Esophagus squamous epithelium (tissue), 5 donors: Measurements from ENCODE around the gene SZT2. TPM values are rescaled to one million over a fixed set of nuclear protein-coding genes. Genes with fewer than 3 reads are reported as not detected.

Experiments
- DNase-seq: peaks from one replicate; lab custom pipeline; 2025; lab: John Stamatoyannopoulos, UW
- H3K27ac ChIP-seq, 4 donors: fragments of 200-600 bp; sonication (generic); one replicate each; pipeline ENCODE4 v1.5.1; 2016 to 2019; ENCODE audit warnings: mild to moderate bottlenecking in 1 of 4
- H3K27me3 ChIP-seq, 4 donors: fragments of 200-600 bp; sonication (generic); 1 replicate in 3 of 4; 2 replicates in 1 of 4; pipeline versions ENCODE4 v1.5.1 to v1.6.0; 2017 to 2021; ENCODE audit warnings: antibody characterized with exemption in 1 of 4
- H3K36me3 ChIP-seq, 3 donors: fragments of 200-600 bp; sonication (generic); one replicate each; pipeline ENCODE4 v1.5.1; 2016 to 2019
- H3K4me1 ChIP-seq, 3 donors: fragments of 200-600 bp; sonication (generic); one replicate each; pipeline ENCODE4 v1.5.1; 2017 to 2019
- H3K4me3 ChIP-seq, 4 donors: fragments of 200-600 bp; sonication (generic); 1 replicate in 3 of 4; 2 replicates in 1 of 4; pipeline ENCODE4 v1.5.1; 2016 to 2019; ENCODE audit warnings: mild to moderate bottlenecking in 2 of 4, moderate library complexity in 1 of 4
- H3K9me3 ChIP-seq, 3 donors: fragments of 200-600 bp; sonication (generic); one replicate each; pipeline ENCODE4 v1.5.1; 2016 to 2019
- CTCF ChIP-seq, 6 experiments: fragments of 450-650 bp in 4 of 6; fragments of 200-600 bp in 2 of 6; sonication (generic) in 2 of 6; IDR thresholded peaks; one replicate each; pipeline ENCODE4 v1.5.1; 2016 to 2019; ENCODE audit warnings: antibody characterized with exemption in 6 of 6, mild to moderate bottlenecking in 4 of 6, moderate library complexity in 4 of 6
- POLR2A ChIP-seq, 4 donors: fragments of 450-650 bp; IDR thresholded peaks; one replicate each; pipeline ENCODE4 v1.6.1; 2017; ENCODE audit warnings: antibody characterized with exemption in 4 of 4, mild to moderate bottlenecking in 4 of 4, moderate library complexity in 3 of 4
- WGBS, 2 donors: methylation state at CpG; one replicate each; pipeline ENCODE4 v1.1.5; 2018; 5-methylcytosine and 5-hydroxymethylcytosine counted together
- intact Hi-C: fragments of 100-400 bp; cut with DNase I; formaldehyde crosslinking; loops from one replicate; pipeline ENCODE4 v1.15.0; 2022
- total RNA-seq, 4 donors: library from RNA; depleted of rRNA; stranded (reverse); fragments of >200 nt; gene quantifications; one replicate each; pipeline ENCODE4 v1.1.0, GENCODE V29; 2016
- donor health status: DM: yes; HTN: yes; CAD: no.

SZT2 gene
- total RNA-seq, 4 donors from 2014 or later = 12.4 to 40.0 (median 27.7) TPM

GRCh38 chr1:43444836-43445235, 55.1 kb downstream of the SZT2 start:
- Histone ChIP-seq H3K27me3 (no peaks in the 10 kb centered on the region), H3K4me3 (no peak overlapping the region), H3K9me3 (no peaks in the 10 kb centered on the region), H3K4me1 (no peaks in the 10 kb centered on the region), H3K27ac (no peak overlapping the region), H3K36me3 (peaks cover 51 to 100% (median 80%) of the 10 kb centered on the region in 3 donors)
- no peak for DNase-seq
- no peak for TF ChIP-seq POLR2A (IDR thresholded peaks at IDR 0.05)
- no peak for TF ChIP-seq CTCF (IDR thresholded peaks at IDR 0.05)
- 63 to 100% methylated on average over 1 of the region's 1 CpG for WGBS, 2 donors
- intact Hi-C loops = no loop called here

- DNase-seq = no peak
- 87 to 100% methylated on average over 7 to 8 of the region's 10 CpGs for WGBS, 2 donors
Measured at GRCh38 chr1:43445606-43446387, 56.1 kb downstream of the SZT2 start.

GRCh38 chr1:43446388-43446740, 56.7 kb downstream of the SZT2 start:
- H3K4me3 ChIP-seq = no peak overlapping the region
- DNase-seq = no peak
- H3K4me1 ChIP-seq = no peaks in the 10 kb centered on the region
- no peaks in the 10 kb centered on the region for H3K27me3 ChIP-seq
- no peaks in the 10 kb centered on the region for H3K9me3 ChIP-seq
- TF ChIP-seq POLR2A (IDR thresholded peaks at IDR 0.05) (no peak), CTCF (IDR thresholded peaks at IDR 0.05) (no peak)
- WGBS, 2 donors = 80% methylated on average over 2 of the region's 4 CpGs; no CpG with 5 or more reads in 1 of the 2 donors
- peaks cover 56 to 100% (median 79%) of the 10 kb centered on the region in 3 donors for H3K36me3 ChIP-seq
- no peak overlapping the region for H3K27ac ChIP-seq
- intact Hi-C loops = no loop called here

More at GRCh38 chr1:43445606-43446387, 56.1 kb downstream of the SZT2 start:
- Histone ChIP-seq H3K9me3 (no peaks in the 10 kb centered on the region), H3K27ac (no peak overlapping the region), H3K27me3 (no peaks in the 10 kb centered on the region), H3K36me3 (peaks cover 53 to 100% (median 79%) of the 10 kb centered on the region in 3 donors), H3K4me3 (no peak overlapping the region), H3K4me1 (no peaks in the 10 kb centered on the region)
- intact Hi-C loops = no loop called here
- TF ChIP-seq POLR2A (IDR thresholded peaks at IDR 0.05) = no peak
- no peak for TF ChIP-seq CTCF (IDR thresholded peaks at IDR 0.05)

GRCh38 chr1:43446881-43447835, 57.5 kb downstream of the SZT2 start:
- 86 to 89% methylated on average over 13 to 19 of the region's 19 CpGs for WGBS, 2 donors
- Histone ChIP-seq H3K36me3 (peaks cover 53 to 100% (median 72%) of the 10 kb centered on the region in 3 donors), H3K9me3 (no peaks in the 10 kb centered on the region), H3K27me3 (no peaks in the 10 kb centered on the region), H3K27ac (no peak overlapping the region), H3K4me3 (no peak overlapping the region), H3K4me1 (peaks cover 0 to 4% (median 0%) of the 10 kb centered on the region in 3 donors)
- intact Hi-C loops = no loop called here
- DNase-seq = no peak
- TF ChIP-seq POLR2A (IDR thresholded peaks at IDR 0.05) (no peak), CTCF (IDR thresholded peaks at IDR 0.05) (no peak)
